GM23338 (cell line): Measurements from ENCODE around the gene SMPD4.
"Not testable (repeated sequence)": the region's sequence is repeated elsewhere in the genome, so short reads cannot be mapped to it uniquely, and the experiment has no call there.

Experiments used
- CREB1 ChIP-seq: fragments of 250-450 bp; sonication (Bioruptor Pico); IDR thresholded peaks from 2 replicates; pipeline ENCODE4 v1.5.0; 2020; ENCODE audit warnings: low read depth, mild to moderate bottlenecking, moderate library complexity
- CTCF ChIP-seq, 2 experiments: fragments of 200-600 bp in 1 of 2; sonication (generic) in 1 of 2; conservative IDR thresholded peaks; 2 replicates each; pipeline versions ENCODE4 v1.5.1 to v1.6.1; 2016 to 2017; ENCODE audit warnings: antibody characterized with exemption in 2 of 2, low read depth in 2 of 2, mild to moderate bottlenecking in 2 of 2, moderate library complexity in 1 of 2
- EZH2 ChIP-seq: fragments of 200-600 bp; sonication (generic); IDR thresholded peaks from one replicate; pipeline ENCODE4 v1.8.0; 2017; ENCODE audit warnings: antibody characterized with exemption, mild to moderate bottlenecking, low read depth; ENCODE audit not compliant: unreplicated experiment
- EZH2phosphoT487 ChIP-seq: fragments of 200-600 bp; sonication (generic); IDR thresholded peaks from one replicate; pipeline ENCODE4 v1.8.1; 2018; ENCODE audit warnings: antibody characterized with exemption; ENCODE audit not compliant: unreplicated experiment
- POLR2AphosphoS5 ChIP-seq: IDR thresholded peaks from 2 replicates; pipeline ENCODE4 v1.6.1; 2016; ENCODE audit warnings: antibody characterized with exemption, low read depth

DNA sequence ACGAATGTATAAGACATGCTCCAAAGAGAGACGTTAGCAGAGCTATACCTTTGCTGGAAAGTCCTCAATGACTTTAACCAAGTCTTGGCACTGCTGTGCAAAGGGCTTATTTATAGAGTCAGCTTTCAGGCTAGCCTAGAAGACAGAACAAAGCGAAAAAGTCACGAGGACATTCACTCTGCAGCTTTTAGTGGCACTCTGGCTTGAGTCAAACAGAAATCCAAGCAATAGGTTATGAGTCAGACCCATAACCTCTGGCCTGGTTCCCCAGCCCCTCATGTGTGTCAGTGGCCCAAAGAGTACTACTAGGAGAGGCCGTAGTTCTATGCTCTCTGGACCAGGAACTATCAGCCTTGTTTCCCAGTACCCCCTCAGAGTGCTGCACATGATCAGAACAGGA lies 6.5 kb downstream of the SMPD4 start:
- TF ChIP-seq CTCF (conservative IDR thresholded peaks at IDR 0.05; ENCODE audit: low read depth in 2 of 2); EZH2phosphoT487; CREB1 (CRISPR knock-in tag); POLR2AphosphoS5; EZH2: not testable (repeated sequence)
